Liver (tissue), 3 donors: Measurements from ENCODE around the gene VSX2.

ENCODE experiments used
- CTCF ChIP-seq: fragments of 150-350 bp; IDR thresholded peaks from 2 replicates; pipeline ENCODE4 v1.5.1; 2017; ENCODE audit warnings: improper control_type of control experiment, low read depth, low read length; ENCODE audit not compliant: missing input control
- EGR1 ChIP-seq, 2 donors: IDR thresholded peaks; 2 replicates each; pipeline ENCODE4 v1.6.1; 2016 to 2018; ENCODE audit warnings: antibody characterized with exemption in 2 of 2, low read depth in 2 of 2
- FOXA1 ChIP-seq: IDR thresholded peaks from 2 replicates; pipeline ENCODE4 v1.6.1; 2016; ENCODE audit warnings: antibody characterized with exemption
- MAX ChIP-seq: IDR thresholded peaks from 2 replicates; pipeline ENCODE4 v1.6.1; 2016; ENCODE audit warnings: antibody characterized with exemption
- RAD21 ChIP-seq, 2 donors: IDR thresholded peaks; 2 replicates each; pipeline ENCODE4 v1.6.1; 2016; ENCODE audit warnings: antibody characterized with exemption in 2 of 2, mild to moderate bottlenecking in 2 of 2
- ZBTB33 ChIP-seq: IDR thresholded peaks from 2 replicates; pipeline ENCODE4 v1.6.1; 2016; ENCODE audit warnings: antibody characterized with exemption
- donor health status: healthy.
- donor health status: healthy.

GRCh38 chr14:74302152-74302628 is 62.9 kb downstream of the VSX2 start:
- TF ChIP-seq CTCF (peak; percentile 52), EGR1 (IDR thresholded peaks at IDR 0.05; ENCODE audit: low read depth in 2 of 2) (no peak), FOXA1 (no peak), MAX (no peak), RAD21 (IDR thresholded peaks at IDR 0.05) (peak in 1 of 2 donors; percentile 10), ZBTB33 (no peak)
